ENCODE data around the gene GON4L. TPM values are rescaled to one million over a fixed set of nuclear protein-coding genes. Genes with fewer than 3 reads are reported as not detected.
"Not testable (repeated sequence)": the region's sequence is repeated elsewhere in the genome, so short reads cannot be mapped to it uniquely, and the experiment has no call there.

GON4L gene
- polyA plus RNA-seq, 1 of the 3 experiments (the other 2 are of a cell fraction): 16.5 TPM

- Histone ChIP-seq H3K4me1 (ENCODE audit: control insufficient read depth in 1 of 2, insufficient read depth in 2 of 2, low read depth in 1 of 2, low read length in 1 of 2) (peaks cover 5 to 16% of the 10 kb centered on the region in 2 experiments), H3K9ac (no peak overlapping the region), H3K36me3 (replicated peaks in 1 of 2; ENCODE audit: control insufficient read depth in 1 of 2, insufficient read depth in 2 of 2, low read length in 1 of 2) (peaks cover 21 to 60% of the 10 kb centered on the region in 2 experiments), H3K4me3 (ENCODE audit: low read depth in 2 of 2, low read length in 1 of 2) (no peak overlapping the region), H3F3A (replicated peaks; ENCODE audit: insufficient read depth) (peaks cover 39% of the 10 kb centered on the region), H3K9me3 (no peaks in the 10 kb centered on the region), H4K20me1 (ENCODE audit: insufficient read depth) (no peaks in the 10 kb centered on the region), H3K27me3 (ENCODE audit: insufficient read depth) (no peaks in the 10 kb centered on the region), H3K79me2 (ENCODE audit: insufficient read depth) (peaks cover 7% of the 10 kb centered on the region; the same call in 1 of the 2 replicates), H2AFZ (ENCODE audit: low read depth) (no peak overlapping the region), H3K27ac (ENCODE audit: low read depth in 2 of 2, low read length in 1 of 2) (peak overlapping the region; percentile 8 to 56; a peak in 3 of 4 replicates), H3K4me2 (no peak overlapping the region), H3K9me2 (no peaks in the 10 kb centered on the region)
- TF ChIP-seq JUND (IDR thresholded peaks at IDR 0.05): no peak
- TF ChIP-seq PBX3 (IDR thresholded peaks at IDR 0.05): no peak
- no peak for TF ChIP-seq RFX5 (IDR thresholded peaks at IDR 0.05; ENCODE audit: low read length)
- no peak for TF ChIP-seq TAF1 (IDR thresholded peaks at IDR 0.05; ENCODE audit: borderline replicate concordance, low read depth, low read length)
- TF ChIP-seq USF2 (IDR thresholded peaks at IDR 0.05; ENCODE audit: borderline replicate concordance, low read depth, low read length): no peak
- no peak for TF ChIP-seq POLR2AphosphoS5 (IDR thresholded peaks at IDR 0.05; ENCODE audit: low read depth, low read length)
- peak; percentile 21; the same call in 1 of the 2 replicates for TF ChIP-seq TCF12 (IDR thresholded peaks at IDR 0.05)
- TF ChIP-seq EZH2phosphoT487 (IDR thresholded peaks at IDR 0.05; ENCODE audit: borderline replicate concordance, low read depth): no peak
- POLR2A ChIA-PET: interaction anchor here (1.5 kb wide), 1 partner anchor 41 kb away, joined by 3 read pairs; the partner anchor contains the start of gene GON4L
- peak; percentile 43 for DNase-seq
- 31% methylated on average over 1 of the region's 1 CpG for WGBS (ENCODE audit: low lambda C conversion rate)
- CTCF ChIA-PET: interaction anchor here (1.0 to 1.2 kb wide), 2 partner anchors 14 to 87 kb away, joined by 3 read pairs; no protein-coding TSS in a partner anchor
Measured at GRCh38 chr1:155897746-155898145, 40.7 kb upstream of the GON4L start.

GRCh38 chr1:155896476-155896875 is 39.5 kb upstream of the GON4L start:
- H3K9ac ChIP-seq; DNase-seq; CTCF ChIA-PET; H3K9me2 ChIP-seq; H3K27ac ChIP-seq (ENCODE audit: low read depth in 2 of 2, low read length in 1 of 2); H3K4me3 ChIP-seq (ENCODE audit: low read depth in 2 of 2, low read length in 1 of 2); H2AFZ ChIP-seq (ENCODE audit: low read depth); H4K20me1 ChIP-seq (ENCODE audit: insufficient read depth); H3K4me2 ChIP-seq; POLR2A ChIA-PET; H3K27me3 ChIP-seq (ENCODE audit: insufficient read depth); H3K9me3 ChIP-seq; H3K79me2 ChIP-seq (ENCODE audit: insufficient read depth): not testable (repeated sequence)
- peaks cover 5 to 22% of the 10 kb centered on the region in 2 experiments for H3K4me1 ChIP-seq (ENCODE audit: control insufficient read depth in 1 of 2, insufficient read depth in 2 of 2, low read depth in 1 of 2, low read length in 1 of 2)
- H3K36me3 ChIP-seq (replicated peaks in 1 of 2; ENCODE audit: control insufficient read depth in 1 of 2, insufficient read depth in 2 of 2, low read length in 1 of 2): peaks cover 21 to 49% of the 10 kb centered on the region in 2 experiments
- WGBS (ENCODE audit: low lambda C conversion rate): 88% methylated on average over 8 of the region's 8 CpGs
- peaks cover 45% of the 10 kb centered on the region for H3F3A ChIP-seq (replicated peaks; ENCODE audit: insufficient read depth)

GRCh38 chr1:155895617-155896016 is 38.6 kb upstream of the GON4L start:
- H2AFZ ChIP-seq (ENCODE audit: low read depth); H3K9me2 ChIP-seq; H3K4me2 ChIP-seq; H3K27me3 ChIP-seq (ENCODE audit: insufficient read depth); H3K4me3 ChIP-seq (ENCODE audit: low read depth in 2 of 2, low read length in 1 of 2); DNase-seq; H3K79me2 ChIP-seq (ENCODE audit: insufficient read depth); H3K27ac ChIP-seq (ENCODE audit: low read depth in 2 of 2, low read length in 1 of 2); H3K9me3 ChIP-seq; H4K20me1 ChIP-seq (ENCODE audit: insufficient read depth); POLR2A ChIA-PET; H3K9ac ChIP-seq: not testable (repeated sequence)
- H3F3A ChIP-seq (replicated peaks; ENCODE audit: insufficient read depth): peaks cover 46% of the 10 kb centered on the region
- CTCF ChIA-PET: interaction anchor here (1.0 kb wide), 1 partner anchor 37 kb away, joined by 3 read pairs; no protein-coding TSS in a partner anchor
- H3K36me3 ChIP-seq (replicated peaks in 1 of 2; ENCODE audit: control insufficient read depth in 1 of 2, insufficient read depth in 2 of 2, low read length in 1 of 2): peaks cover 19 to 40% of the 10 kb centered on the region in 2 experiments
- peaks cover 5 to 25% of the 10 kb centered on the region in 2 experiments for H3K4me1 ChIP-seq (ENCODE audit: control insufficient read depth in 1 of 2, insufficient read depth in 2 of 2, low read depth in 1 of 2, low read length in 1 of 2)
- 94% methylated on average over 6 of the region's 6 CpGs for WGBS (ENCODE audit: low lambda C conversion rate)
